ENCODE results near the gene GNAQ. TPM values are rescaled to one million over a fixed set of nuclear protein-coding genes. Genes with fewer than 3 reads are reported as not detected.
A peak's percentile ranks its signal among the peaks of the same experiment; 100 is the strongest.

GNAQ gene
- total RNA-seq, 4 donors from 2014 or later: 18.1 to 35.1 (median 24.0) TPM

DNA sequence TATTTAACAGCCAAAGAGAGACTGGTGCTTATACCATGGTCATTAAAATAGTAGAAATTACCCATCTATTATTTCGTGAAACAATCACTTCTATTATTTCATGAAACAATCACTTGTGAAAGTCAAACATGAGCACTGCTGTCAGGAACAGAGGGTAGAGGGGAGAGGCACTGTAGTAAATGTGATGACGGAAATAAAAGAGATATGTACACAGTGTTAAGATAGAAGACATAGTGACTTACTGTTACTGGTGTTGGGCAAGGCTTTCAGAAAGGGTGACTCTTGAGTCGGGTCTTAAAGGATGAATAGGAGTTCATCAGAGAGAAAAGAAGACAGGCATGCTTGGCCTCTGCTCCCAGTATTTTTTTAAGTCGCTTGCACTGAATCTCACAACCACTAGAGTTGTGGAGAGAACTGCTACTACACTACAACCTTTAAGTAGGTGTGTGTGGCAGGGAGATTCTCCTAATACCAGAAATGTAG is 220.9 kb downstream of the GNAQ start:
- Histone ChIP-seq H3K9me3 (no peaks in the 10 kb centered on the region), H3K4me1 (peaks cover 5 to 31% (median 11%) of the 10 kb centered on the region in 3 donors), H3K27me3 (no peaks in the 10 kb centered on the region), H3K36me3 (peaks cover 0 to 51% (median 0%) of the 10 kb centered on the region in 3 donors), H3K27ac (no peak overlapping the region), H3K4me3 (no peak overlapping the region)
- intact Hi-C loops (cut with DNase I): no loop called here
- no peak for DNase-seq
- WGBS, 2 donors: 91 to 93% methylated on average over 4 of the region's 4 CpGs
- TF ChIP-seq, protein P1, sequence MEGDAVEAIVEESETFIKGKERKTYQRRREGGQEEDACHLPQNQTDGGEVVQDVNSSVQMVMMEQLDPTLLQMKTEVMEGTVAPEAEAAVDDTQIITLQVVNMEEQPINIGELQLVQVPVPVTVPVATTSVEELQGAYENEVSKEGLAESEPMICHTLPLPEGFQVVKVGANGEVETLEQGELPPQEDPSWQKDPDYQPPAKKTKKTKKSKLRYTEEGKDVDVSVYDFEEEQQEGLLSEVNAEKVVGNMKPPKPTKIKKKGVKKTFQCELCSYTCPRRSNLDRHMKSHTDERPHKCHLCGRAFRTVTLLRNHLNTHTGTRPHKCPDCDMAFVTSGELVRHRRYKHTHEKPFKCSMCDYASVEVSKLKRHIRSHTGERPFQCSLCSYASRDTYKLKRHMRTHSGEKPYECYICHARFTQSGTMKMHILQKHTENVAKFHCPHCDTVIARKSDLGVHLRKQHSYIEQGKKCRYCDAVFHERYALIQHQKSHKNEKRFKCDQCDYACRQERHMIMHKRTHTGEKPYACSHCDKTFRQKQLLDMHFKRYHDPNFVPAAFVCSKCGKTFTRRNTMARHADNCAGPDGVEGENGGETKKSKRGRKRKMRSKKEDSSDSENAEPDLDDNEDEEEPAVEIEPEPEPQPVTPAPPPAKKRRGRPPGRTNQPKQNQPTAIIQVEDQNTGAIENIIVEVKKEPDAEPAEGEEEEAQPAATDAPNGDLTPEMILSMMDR (IDR thresholded peaks at IDR 0.05): no peak
- no peak for TF ChIP-seq POLR2A (IDR thresholded peaks at IDR 0.05)

DNA sequence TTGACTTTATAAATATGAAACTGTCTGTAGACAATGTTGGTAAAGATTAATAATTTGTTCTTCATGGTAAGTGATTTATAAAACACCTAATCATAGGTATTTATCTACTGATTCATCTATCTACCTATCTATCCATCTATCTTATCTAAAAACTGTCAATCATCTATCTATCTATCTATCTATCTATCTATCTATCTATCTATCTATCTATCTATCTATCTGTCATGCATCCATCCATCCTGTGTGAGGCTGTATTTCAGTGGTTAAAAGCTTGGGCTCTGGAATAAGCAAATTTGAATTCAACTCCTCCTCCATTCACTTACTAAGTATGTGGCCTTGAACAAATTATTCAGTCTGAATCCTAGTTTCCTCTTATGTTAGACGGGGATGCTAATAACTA is 221.6 kb downstream of the GNAQ start:
- WGBS, 2 donors: 70 to 86% methylated on average over 1 of the region's 1 CpG
- no peak overlapping the region for H3K27ac ChIP-seq
- H3K4me1 ChIP-seq: peaks cover 5 to 32% (median 11%) of the 10 kb centered on the region in 3 donors
- peaks cover 0 to 48% (median 0%) of the 10 kb centered on the region in 3 donors for H3K36me3 ChIP-seq
- H3K9me3 ChIP-seq: no peaks in the 10 kb centered on the region
- H3K27me3 ChIP-seq: no peaks in the 10 kb centered on the region
- intact Hi-C loops (cut with DNase I): no loop called here
- no peak for DNase-seq
- TF ChIP-seq, protein P1 (IDR thresholded peaks at IDR 0.05): no peak
- TF ChIP-seq POLR2A (IDR thresholded peaks at IDR 0.05): no peak
- H3K4me3 ChIP-seq: no peak overlapping the region

DNA sequence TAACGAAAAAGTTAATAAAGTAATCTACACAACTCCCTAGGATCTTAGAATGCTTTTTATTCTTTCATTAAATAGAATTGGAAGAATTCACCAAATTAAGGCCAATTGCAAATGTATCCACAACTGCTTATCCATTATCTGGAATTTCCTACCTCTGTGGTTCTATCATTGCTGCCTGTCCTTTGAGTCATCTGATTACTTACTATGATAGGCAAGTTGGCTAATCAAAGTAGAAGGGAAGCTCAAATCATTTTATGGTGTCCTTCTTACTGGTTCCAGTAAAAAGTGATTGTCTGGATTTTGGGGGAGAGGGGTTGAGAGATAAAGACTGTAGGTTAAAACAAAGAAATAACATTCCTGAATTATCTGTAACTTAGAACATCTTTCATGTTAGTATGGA is 222.1 kb downstream of the GNAQ start:
- Histone ChIP-seq H3K4me1 (peaks cover 5 to 35% (median 11%) of the 10 kb centered on the region in 3 donors), H3K27ac (no peak overlapping the region), H3K27me3 (no peaks in the 10 kb centered on the region), H3K9me3 (no peaks in the 10 kb centered on the region), H3K36me3 (peaks cover 0 to 45% (median 0%) of the 10 kb centered on the region in 3 donors), H3K4me3 (no peak overlapping the region)
- 90 to 96% methylated on average over 1 of the region's 1 CpG for WGBS, 2 donors
- TF ChIP-seq, protein P1 (IDR thresholded peaks at IDR 0.05): no peak
- no peak for TF ChIP-seq POLR2A (IDR thresholded peaks at IDR 0.05)
- DNase-seq: no peak
- intact Hi-C loops (cut with DNase I): no loop called here

DNA sequence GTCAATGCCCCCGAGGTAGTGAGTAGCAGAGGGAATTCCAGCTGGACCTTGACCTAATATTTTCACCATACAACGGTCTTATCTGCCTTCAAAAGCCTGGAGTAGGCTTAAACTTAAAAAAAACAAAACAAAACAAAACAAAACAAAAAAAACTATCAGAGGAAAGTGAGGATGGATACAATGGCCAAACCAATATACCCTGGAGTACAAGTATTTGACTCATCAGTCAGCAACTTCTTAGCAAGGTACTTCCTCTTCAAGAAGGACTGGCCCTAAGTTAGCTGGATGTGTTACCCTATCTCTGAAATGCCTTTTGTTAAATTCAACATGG is 222.9 kb downstream of the GNAQ start:
- H3K9me3 ChIP-seq: no peaks in the 10 kb centered on the region
- H3K4me1 ChIP-seq: peaks cover 5 to 43% (median 11%) of the 10 kb centered on the region in 3 donors
- DNase-seq: no peak
- intact Hi-C loops (cut with DNase I): no loop called here
- H3K27me3 ChIP-seq: no peaks in the 10 kb centered on the region
- H3K27ac ChIP-seq: no peak overlapping the region
- TF ChIP-seq, protein P1 (IDR thresholded peaks at IDR 0.05): no peak
- no peak for TF ChIP-seq POLR2A (IDR thresholded peaks at IDR 0.05)
- no peak overlapping the region for H3K4me3 ChIP-seq
- 50 to 59% methylated on average over 2 of the region's 2 CpGs for WGBS, 2 donors
- H3K36me3 ChIP-seq: peaks cover 0 to 39% (median 0%) of the 10 kb centered on the region in 3 donors

DNA sequence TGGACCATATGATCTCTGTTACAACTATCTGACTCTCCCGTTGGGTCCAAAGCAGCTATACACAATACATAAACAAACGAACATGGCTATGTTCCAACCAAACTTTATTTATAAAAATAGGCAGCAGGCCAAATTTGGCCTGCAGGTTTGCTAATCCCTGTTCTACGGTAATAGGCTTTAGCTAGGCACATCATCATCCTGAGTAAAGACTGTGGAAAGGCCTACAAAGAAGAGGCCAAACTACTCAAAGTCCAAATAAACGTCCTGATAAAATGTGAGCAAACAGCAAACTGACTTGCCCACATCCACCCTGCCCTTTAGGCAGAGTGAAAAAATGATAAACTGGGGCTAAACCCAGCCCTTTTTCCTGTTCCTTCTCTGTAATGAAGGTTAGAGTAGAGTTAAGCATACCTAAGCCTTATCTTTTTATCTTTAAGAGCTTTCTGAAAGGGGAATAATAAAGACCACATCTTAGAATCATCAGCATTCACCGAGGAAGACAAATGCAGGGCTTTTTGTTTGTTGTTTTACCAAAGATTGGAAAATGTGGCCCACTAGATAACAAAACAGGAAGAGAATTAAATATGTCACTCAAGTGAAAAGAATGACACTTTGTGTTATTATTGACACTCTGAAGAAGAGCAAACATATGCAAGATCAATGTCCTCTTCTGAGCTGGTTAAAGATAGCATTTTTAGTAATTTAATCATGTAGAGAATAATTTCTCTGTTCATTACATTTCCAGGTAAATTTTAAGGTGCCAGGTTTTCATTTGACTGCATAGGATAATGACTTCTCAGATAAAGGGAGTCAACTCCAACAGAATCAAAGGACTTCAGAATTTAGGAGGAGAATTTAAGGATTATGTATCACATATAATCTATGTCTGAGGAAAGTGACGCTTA is 223.5 kb downstream of the GNAQ start:
- WGBS, 2 donors: 51 to 60% methylated on average over 6 of the region's 6 CpGs
- H3K9me3 ChIP-seq: no peaks in the 10 kb centered on the region
- H3K4me3 ChIP-seq: no peak overlapping the region
- peaks cover 0 to 34% (median 0%) of the 10 kb centered on the region in 3 donors for H3K36me3 ChIP-seq
- no peak for TF ChIP-seq POLR2A (IDR thresholded peaks at IDR 0.05)
- TF ChIP-seq, protein P1 (IDR thresholded peaks at IDR 0.05): no peak
- DNase-seq: no peak
- H3K4me1 ChIP-seq: peaks cover 5 to 47% (median 11%) of the 10 kb centered on the region in 3 donors
- no peaks in the 10 kb centered on the region for H3K27me3 ChIP-seq
- intact Hi-C loops (cut with DNase I): no loop called here
- H3K27ac ChIP-seq: peak overlapping the region in 1 of 4 donors; percentile 31
